Measurements from ENCODE around the gene COL5A1.

Gene COL5A1

DNA sequence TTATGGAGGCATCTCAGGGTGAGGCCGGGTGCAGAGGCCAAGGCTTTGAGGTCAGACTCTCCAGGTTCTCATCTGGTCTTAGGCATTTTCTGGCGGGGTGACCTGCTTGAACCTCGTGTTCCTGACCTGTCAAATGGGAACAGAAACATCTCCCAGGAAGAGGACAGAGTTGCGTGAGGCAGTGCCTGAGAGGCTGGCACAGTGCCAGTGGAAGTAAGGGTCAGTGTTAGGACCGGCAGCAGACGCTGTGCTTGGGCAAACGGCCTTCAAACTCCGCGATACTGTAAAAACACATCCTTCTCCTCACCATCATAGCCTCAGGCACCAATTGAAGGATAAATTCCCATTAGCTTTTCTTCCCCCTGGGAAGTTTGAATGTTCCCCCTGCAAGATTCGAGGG, 183.4 kb downstream of the COL5A1 start:
- no peak for DNase-seq

DNA sequence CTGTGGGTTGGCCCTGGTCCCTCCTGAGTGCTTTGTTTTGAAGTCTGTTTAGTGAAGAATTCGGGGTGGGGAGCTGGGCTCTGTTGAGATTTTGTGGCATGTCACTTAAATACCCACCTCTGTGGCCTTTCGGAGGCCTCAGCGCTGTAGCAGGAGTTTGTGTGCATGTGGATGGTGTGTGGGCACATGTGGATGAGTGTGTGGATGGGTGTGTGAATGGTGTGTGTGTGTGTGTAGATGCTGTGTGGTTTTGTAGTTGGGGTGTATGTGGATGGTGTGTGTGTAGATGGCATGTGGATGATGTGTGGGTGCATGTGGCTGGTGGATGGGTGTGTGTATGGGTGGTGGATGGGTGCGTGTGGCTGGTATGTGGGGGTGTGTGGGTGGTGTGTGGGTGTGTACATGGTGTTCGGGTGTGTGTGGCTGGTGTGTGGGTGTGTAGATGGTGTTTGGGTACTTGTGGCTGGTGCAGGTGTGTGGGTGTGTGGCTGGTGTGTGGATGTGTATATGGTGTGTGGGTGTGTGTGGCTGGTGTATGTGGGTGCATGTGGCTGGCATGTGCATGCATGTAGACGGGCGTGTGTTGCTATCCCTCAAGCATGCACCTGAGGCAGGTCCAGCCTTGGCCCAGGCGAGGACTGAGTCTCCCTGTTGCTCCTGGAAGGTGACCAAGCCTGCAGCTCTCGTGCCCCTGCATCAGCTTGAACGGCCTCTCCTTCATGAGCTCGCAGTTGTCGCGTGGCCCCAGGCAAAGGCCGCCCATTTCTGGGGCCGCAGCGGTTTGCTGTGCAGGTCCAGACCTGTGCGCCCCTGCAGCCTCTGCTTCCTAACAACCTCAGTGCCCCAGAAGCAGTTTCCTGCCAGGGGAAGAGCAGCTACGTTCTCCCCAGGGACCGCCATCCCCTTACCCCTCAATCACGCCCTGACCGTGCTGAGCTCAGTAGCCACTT, 185.0 kb downstream of the COL5A1 start:
- DNase-seq: no peak

DNA sequence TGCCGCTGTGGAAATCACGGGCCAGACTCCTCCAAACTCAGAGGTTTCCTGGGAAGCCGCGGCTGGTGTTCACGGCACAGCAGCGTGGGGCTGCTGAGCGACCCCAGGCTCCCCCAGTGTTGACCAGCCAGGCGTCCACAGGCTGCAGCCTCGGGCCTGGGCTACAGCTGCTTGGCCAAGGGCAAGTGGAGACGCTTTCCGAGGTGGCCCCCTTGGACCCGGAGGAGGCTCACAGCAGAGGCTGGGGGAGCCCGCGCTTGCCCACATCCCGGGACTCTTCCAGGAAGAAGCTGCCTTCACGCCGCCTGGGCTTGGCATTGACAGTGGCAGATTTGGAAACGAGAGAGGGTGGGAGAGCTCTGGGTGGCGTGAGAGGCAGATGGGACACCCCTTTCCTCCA, 186.0 kb downstream of the COL5A1 start:
- DNase-seq: no peak

DNA sequence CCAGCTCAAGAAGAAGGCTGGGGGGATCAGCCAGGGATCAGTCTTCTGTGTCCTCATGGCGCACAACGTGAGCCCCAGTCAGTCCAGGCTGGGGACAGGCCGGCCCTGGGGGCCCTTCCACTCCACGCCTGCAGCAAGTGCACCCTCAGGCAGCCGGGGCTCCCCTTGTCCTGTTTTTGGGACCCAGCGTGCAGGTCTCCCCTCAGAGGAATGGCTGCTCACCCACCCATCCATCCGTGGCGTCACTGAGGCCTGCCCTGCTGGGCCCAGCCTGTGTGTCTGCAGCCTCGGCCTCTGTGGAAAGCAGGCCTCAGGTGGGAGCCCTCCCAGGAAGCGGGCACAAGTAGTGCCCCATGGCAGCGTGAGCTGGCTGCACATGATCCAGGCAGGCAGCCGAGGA, 186.4 kb downstream of the COL5A1 start:
- DNase-seq: no peak

DNA sequence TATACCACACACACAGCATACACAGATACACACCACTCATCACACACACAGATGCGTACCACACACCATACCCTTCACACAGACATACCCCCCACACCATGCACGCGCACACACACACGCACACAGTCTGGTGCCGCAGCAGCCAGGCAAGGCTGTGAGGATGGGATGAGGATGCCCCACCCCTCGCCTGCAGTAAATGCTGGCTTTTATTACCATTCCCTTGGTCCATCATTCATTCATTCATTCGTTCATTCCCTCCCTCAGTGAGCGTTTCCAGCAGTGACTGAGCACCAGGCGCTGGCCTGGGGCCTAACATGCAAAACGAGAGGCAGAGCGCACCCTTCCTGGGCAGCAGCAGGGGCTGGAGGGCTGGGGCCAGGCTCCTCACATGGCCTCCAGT, 187.3 kb downstream of the COL5A1 start:
- no peak for DNase-seq

DNA sequence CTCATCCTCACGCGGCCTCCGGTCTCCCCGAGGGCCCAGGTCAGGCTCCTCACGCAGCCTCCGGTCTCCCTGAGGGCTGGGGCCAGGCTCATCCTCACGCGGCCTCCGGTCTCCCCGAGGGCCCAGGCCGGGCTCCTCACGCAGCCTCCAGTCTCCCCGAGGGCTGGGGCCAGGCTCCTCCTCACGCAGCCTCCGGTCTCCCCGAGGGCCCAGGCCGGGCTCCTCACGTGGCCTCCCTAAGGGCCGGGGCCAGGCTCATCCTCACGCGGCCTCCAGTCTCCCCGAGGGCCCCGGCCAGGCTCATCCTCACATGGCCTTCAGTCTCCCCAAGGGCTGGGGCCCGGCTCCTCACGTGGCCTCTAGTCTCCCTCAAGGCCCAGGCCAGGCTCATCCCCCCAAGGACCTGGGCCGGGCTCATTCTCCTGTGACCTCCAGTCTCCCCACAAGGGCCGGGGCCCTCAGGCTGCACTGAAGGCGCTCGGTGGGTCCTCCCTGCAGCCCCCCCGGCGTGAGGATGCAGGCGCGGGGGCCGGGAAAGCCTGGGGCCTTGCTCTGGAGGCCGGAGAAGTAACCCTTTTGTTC, 187.8 kb downstream of the COL5A1 start:
- no peak for DNase-seq

DNA sequence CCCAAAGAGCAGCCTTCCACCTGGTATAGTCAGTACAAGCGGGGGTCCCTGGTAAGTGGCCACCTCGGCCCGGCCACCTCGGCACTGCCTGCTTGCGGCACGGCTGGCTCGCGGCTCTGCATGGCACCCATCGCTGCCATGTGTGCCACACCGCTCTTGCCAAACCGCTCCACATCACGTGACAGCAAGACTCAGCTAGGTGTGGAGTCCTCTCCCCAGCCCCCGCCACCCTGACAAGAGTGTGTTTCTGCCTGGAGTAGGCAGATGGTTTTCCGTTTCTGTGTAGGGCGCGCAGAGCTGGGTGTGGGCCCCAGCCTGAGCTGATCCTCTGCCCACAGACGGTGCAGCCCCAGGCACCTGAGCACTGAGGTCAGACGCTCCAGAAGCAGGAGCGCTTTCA, 188.5 kb downstream of the COL5A1 start:
- no peak for DNase-seq

DNA sequence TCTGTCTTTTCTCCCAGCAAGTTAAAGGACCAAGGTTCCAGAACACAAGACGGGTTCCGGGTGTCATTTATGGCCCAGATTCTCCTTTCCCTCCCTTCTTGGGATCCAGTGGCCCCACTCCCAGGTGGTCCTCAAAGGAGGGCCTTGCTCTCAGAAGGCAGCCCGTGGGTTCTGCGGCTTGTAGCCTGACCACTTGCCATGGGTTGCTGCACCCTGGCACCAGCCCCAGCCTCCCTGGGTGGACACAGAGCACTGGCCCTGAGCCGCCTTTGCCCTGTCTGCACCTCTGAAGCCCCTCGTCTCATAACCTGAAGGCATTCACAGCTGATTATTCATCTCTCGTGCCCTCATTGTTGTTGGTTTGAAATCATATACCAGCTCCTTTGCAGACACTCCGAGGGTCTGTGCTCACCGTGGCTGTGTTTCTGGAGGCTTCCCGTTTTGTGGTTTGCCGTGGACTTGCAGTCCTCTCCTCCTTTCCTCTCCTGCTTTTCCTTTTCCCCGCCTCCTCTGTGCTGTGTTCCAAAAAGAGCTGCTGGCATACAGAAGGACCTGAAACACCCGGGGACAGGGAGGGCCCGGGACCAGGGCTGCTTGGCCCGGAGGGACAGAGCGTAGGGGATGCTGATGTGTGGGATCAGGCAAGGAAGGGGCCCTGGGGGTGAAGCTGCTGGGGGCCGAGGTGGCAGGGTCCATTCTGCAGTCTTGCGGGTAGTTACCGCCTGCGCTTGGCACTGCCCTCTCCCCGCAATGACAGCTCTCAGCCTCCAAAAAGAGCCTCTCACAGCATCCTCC, 189.5 kb downstream of the COL5A1 start:
- DNase-seq: no peak

DNA sequence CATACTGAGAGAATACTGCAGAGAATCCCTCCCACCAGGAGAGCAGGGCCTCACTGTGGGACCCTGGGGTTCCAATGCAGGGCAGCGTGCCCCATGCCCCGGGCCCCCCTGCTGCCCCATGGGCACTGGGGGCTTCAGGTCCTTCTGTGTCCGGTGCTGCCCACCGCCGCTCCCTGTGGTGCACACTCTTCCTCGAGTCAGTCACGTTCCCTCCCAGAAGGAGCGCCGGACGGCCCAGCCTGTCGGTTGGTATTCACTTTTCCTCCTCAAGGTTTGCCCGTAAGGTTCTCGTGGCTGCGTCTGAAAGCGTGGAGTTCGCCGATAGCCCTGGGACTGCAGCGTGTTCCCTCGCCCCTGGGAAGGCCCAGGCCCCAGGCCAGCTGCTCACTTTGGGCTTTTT, 190.9 kb downstream of the COL5A1 start:
- DNase-seq: no peak

DNA sequence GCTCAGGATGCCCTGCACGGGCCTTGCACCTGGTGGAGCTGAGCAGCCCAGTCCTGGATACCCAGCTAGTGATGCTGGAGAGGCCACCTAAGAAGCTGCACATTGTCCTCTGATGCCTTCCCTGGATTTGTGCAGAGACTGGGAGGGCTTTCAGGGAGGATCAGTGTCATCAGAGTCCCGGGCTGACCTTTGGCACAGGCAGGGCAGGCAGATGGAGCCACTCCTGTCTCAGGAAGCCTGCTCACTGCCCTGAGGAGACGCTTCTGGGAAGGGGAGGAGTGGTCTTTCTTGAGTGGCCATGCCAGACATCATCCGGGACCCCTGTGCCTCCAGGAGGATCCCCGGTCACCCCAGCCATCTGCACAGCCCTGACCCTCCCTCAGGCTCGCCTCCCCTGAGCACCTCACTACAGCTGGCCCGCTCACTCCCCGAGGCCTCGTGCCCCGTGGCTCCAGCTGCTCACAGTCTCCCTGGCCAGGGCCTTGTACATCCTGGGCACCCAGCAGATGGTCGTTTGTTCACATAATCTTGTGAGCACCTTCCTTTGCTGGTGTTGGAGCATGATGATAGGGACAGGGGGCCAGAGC, 191.8 kb downstream of the COL5A1 start:
- no peak for DNase-seq

DNA sequence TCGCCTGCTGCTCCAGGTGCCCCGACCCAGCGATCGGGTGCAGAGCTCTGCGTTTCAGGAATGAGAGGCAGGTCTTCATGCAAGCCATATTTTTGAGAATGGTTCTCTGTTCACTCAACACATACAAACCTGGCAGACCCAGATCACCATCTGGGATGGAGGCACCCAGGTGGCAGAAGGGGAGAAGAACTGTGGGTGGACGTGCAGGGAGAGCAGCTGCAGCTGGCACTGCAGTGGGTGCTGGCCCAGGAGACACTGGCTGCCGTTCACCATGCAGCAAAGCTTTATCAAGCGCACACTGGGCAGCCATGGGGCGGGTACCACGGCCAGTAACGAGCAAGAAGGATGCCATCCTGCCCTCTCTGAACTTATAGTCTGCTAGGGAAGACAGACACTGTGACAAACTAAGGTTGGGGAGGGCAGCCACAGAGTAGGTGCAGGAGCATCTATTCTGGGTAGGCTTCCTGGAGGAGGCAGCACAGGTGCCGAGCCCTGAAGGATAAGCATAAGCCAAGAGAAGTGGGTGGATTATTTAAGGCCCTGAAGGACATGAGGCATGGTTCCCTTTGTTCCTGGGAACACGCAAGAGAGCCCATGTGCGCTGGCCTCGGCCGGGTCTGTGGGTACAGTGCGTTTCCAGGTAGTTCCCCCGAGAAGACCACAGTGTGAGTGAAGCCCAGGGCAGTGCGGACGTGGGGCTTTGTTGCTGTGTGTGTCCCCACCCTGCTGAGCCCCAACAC, 192.8 kb downstream of the COL5A1 start:
- no peak for DNase-seq

DNA sequence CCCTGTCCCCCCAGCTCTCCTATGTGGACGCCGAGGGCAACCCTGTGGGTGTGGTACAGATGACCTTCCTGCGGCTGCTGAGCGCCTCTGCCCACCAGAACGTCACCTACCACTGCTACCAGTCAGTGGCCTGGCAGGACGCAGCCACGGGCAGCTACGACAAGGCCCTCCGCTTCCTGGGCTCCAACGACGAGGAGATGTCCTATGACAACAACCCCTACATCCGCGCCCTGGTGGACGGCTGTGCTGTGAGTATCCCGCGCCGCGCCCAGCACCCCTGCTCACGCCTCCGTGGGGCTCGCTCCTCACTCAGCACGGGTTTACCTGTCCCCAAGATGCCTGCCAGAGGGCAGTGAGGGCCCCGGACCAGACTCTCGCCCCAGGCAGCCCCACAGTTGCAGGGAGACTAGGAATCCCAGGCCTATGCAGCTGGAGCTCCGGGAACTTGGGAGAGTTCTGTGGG, 193.4 kb downstream of the COL5A1 start:
- no peak for DNase-seq

DNA sequence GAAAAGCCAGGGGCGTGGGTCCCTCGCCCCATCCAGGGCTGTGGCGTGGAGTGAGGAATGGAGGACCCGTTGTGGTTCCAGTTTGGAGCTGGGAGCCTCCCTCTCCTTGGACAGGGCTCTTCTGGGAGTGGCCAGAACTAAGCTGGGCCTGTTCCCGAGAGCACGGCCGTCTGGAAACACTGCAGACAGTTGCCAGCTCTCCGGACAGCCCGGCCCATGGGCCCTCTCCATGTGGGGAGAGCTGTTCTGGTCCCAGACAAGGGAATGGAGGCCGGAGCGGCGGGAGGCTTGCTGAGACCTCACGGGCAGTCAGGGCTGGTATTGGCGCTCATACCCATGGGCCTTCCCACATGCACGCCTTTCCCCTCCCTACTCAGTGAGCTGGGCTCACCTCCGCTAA, 193.8 kb downstream of the COL5A1 start:
- no peak for DNase-seq

DNA sequence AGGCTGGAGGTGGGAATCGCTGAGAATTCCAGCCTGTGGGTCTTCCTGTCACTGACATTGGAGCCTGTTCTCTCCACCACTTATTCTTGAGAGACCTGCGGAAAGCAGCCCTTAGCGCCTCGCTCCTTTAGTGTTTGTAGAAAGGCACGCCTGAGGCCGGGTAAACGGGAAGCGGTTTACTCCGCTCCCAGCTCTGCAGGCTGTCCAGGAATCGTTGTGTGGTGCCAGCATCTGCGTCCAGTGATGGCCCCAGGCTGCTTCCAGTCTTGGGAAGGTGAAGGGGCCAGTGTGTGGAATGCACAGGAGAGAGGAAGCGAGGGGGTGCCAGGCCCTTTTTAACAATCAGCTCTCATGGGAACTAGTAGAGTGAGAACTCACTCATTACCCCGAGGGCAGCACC, 194.4 kb downstream of the COL5A1 start:
- no peak for DNase-seq

DNA sequence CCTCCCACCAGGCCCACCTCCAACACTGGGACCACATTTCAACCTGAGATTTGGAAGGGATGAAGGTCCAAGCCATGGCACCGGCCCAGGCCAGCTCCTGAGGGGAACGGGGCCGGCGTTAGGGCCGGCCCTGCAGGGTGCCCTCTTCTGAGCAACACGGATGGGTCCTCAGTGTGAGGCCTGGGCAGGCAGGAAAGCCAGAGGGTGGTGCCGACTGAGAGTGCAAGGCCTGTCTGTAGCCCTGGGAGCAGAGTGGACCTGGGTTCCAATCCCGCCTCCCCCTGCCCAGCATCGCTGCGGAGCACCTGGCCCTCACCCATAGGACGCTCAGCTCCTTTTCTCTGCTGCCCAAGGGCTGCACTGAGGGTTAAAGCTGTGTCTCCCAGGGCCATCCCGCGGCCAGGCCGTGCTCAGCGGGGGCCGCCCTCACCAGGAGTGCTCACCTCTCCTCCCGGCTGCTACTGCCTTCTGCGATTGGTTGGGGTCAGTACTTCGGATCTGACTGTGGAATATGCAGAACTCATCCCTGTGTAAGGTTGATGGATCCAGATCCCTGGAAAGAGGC, 194.9 kb downstream of the COL5A1 start:
- DNase-seq: no peak

DNA sequence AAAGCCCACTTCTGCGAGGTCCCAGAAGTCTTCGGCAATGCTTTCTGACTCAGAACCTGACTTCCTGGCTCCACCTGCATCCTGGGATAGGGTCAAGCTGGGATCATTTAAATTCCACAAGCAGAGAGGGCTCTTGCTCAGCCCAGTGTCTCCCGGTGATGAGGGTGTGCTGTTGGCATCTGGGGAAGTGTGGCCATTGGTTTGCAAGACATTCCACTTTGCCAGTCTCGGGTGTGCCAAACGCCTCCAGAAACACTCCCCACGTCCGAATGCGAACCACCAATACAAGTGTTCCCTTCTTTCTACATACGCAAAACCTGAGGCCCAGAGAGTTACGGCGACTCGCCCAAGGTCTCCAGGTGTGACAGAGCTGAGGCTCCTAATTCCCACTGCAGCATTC, 195.9 kb downstream of the COL5A1 start:
- DNase-seq: no peak

DNA sequence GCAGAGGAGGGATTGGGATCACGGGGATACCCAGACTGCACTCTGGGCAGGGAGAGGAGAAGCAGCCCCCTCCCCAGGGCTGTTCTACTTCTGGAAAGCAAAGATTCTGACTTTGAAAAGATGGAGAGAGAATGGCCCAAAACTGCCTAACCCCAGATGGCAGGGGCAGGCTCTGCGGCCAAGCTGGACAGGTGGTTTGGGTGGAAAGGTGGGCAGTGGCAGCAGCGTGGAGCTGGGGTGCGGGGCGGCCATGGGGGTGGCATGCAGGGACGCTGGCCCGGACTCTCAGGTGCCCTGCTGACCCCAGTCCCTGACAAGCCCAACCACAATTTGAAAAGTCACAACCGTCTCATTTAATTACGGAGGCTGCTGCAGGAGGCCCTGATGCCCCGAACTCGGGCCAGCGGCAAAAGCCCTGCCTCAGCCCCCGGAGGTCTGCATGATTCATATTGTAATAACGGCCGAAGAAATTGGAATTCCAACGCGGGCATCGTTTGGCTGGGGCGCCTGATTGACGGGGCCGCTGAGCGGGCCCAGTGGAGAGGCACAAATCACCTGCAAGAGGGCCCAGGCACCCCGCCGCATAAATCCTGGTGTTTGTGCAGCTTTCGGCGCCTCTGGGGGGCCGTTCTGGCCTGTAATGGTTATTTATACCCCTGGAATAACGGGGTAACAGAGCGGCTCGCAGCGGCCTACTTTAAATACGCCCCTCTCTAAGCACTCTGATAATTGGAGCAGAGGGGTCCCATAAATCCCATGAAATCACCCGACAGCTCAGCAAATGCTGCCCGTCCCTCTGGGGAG, 197.2 kb downstream of the COL5A1 start:
- DNase-seq: no peak

DNA sequence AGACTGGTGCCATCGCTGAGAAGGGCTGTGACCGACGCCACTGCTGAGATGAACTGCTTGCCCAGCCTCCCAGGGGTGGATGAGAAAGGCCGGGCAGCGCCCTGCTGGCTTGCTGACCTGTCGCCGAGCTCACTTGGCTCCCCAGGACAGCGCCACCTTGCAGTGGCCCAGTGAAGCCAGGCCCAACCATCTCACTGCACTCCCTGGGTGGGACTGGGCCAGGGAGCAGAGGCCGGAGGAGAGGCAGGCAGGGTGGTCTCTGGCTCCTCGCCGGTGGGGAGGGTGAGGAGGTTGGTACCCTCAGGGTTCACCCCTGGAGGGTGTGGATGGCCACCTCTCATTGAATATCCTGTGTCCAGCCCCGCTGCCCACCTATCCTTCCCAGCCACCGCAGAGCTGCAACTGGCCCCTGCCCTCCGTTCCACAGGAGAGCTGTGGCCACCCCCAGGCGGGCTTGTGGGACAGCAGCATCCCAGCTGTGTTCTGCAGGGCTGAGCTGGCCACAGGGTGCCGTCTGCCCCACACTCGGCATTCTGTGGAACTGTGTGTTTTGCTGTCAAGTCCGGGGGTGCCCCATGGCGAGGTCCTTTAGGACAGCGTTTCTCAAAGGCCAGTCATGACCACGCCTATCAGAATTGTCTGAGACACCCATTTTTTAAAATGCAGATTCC, 198.0 kb downstream of the COL5A1 start:
- no peak for DNase-seq

DNA sequence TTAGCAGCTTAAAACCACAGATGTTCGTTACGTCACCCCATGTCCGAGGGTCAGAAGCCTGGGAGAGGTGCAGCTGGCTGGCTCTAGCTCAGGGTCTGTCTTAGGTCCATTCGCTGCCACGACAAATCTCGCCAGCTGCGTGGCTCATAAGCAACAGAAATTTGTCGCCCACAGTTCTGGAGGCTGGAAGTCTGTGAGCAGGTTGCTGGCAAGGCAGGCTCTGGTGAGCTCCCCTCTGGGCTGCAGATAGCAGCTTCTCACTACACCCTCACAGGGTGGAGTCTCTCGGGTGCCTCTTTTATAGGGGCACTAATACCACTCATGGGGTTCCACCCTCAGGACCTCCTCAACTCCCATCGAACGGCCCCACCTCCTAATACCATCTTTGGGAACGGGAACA, 198.9 kb downstream of the COL5A1 start:
- DNase-seq: no peak

DNA sequence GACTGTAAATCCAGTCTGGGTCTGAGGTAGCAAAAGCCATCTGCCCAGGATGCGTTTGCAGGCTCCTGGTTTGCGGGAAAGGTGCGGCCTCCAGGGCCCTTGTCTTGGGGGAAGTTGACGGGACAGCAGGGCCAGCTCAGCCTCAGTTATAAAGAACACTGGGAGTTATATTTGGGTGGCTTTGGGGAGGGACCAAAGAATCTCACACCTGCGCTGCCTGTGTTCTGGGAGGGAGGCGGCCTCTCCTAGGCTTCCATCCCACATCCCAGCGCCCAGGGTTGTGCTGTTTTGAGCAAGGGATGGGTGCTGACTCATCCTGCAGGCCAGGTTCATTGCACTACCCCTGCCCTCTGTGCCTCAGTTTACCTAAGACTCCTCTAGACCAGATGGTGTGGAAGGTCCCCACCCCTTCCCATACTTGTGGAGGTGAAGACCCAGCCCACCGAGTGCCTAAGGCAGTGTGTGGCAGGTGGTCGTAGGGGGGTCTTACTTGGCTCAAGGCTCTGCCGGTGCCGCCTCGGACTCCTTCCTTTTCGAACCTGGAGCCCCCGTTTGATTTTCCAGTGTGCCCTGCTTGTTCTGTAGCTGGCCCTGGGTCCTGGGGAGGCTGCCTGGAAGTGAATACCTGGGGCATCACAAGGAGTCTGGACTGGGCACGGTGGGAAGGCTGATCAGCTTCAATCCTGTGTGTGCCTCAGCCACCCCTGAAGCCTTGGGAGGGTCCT, 199.7 kb downstream of the COL5A1 start:
- DNase-seq: no peak

Data from fibroblast of skin of scalp (primary cell).